Endothelial cell of umbilical vein (primary cell): ENCODE data around the gene SLC5A1. TPM values are rescaled to one million over a fixed set of nuclear protein-coding genes. Genes with fewer than 3 reads are reported as not detected.
A peak's percentile ranks its signal among the peaks of the same experiment; 100 is the strongest.

Experiments
- BruUV-seq: library from RNA; stranded (reverse); fragments of 400-500 nt; replicated peaks from 2 replicates; lab custom pipeline; 2021; lab: Mats Ljungman, UMichigan
- CTCF ChIA-PET: fragments of 300-600, 350-600 bp; sonication (Branson Sonifier 250); formaldehyde crosslinking; loops from one replicate; lab custom pipeline; 2021; ENCODE audit warnings: antibody characterized with exemption, inconsistent platforms; lab: Charles Lee
- POLR2A ChIA-PET: fragments of 300-600, 350-600 bp; sonication (Branson Sonifier 250); formaldehyde crosslinking; loops from one replicate; lab custom pipeline; 2021; ENCODE audit warnings: antibody characterized with exemption, inconsistent platforms; lab: Charles Lee
- DNase-seq: peaks from one replicate; pipeline ENCODE4 v3.0.0-alpha.2; 2011; ENCODE audit warnings: low read depth, low spot score
- FAIRE-seq: peaks from 2 replicates; lab custom pipeline; 2011; peaks lifted over from hg19 to GRCh38; lab: Jason Lieb, UNC
- H2AFZ ChIP-seq: 2 replicates; pipeline ENCODE4 v1.6.0; 2012; ENCODE audit warnings: low read depth, low read length, control low read depth, inconsistent platforms
- H3K27ac ChIP-seq: 2 replicates; pipeline ENCODE4 v1.5.1; 2011; ENCODE audit warnings: low read depth, mild to moderate bottlenecking, control low read depth, low read length, moderate library complexity; ENCODE audit not compliant: insufficient read depth
- H3K27me3 ChIP-seq, 2 experiments: 2 replicates each; pipeline versions ENCODE4 v1.6.0 to v1.6.1; 2011; ENCODE audit warnings: low read length in 2 of 2, mixed read lengths in 1 of 2; ENCODE audit not compliant: control insufficient read depth in 2 of 2, insufficient read depth in 2 of 2
- H3K36me3 ChIP-seq, 2 experiments: 2 replicates in 1 of 2; 3 replicates in 1 of 2; pipeline ENCODE4 v1.5.1; 2011; ENCODE audit warnings: low read length in 2 of 2, mild to moderate bottlenecking in 1 of 2, moderate library complexity in 1 of 2; ENCODE audit not compliant: control insufficient read depth in 2 of 2, insufficient read depth in 2 of 2; ENCODE audit errors: extremely low read depth in 1 of 2
- H3K4me1 ChIP-seq: 3 replicates; pipeline ENCODE4 v1.5.1; 2011; ENCODE audit warnings: mild to moderate bottlenecking, low read length; ENCODE audit not compliant: control insufficient read depth, insufficient read depth; ENCODE audit errors: extremely low read depth
- H3K4me2 ChIP-seq: 2 replicates; pipeline ENCODE4 v1.6.1; 2011; ENCODE audit warnings: low read length, control low read depth, mixed read lengths; ENCODE audit not compliant: insufficient read depth
- H3K4me3 ChIP-seq, 3 experiments: fragments of 200-600 bp in 1 of 3; sonication (generic), shearing (Covaris generic) in 1 of 3; replicated peaks in 1 of 3; 2 replicates each; pipeline ENCODE4 v1.5.1; 2011 to 2016; ENCODE audit warnings: control low read depth in 3 of 3, low read length in 3 of 3, mild to moderate bottlenecking in 2 of 3, inconsistent platforms in 1 of 3, low read depth in 1 of 3, moderate library complexity in 1 of 3; ENCODE audit not compliant: insufficient read depth in 1 of 3
- H3K79me2 ChIP-seq: 2 replicates; pipeline ENCODE4 v1.6.0; 2012; ENCODE audit warnings: low read length, inconsistent platforms; ENCODE audit not compliant: control insufficient read depth, insufficient read depth
- H3K9ac ChIP-seq: replicated peaks from 2 replicates; pipeline ENCODE3; 2011; ENCODE audit warnings: low read length, control low read depth; ENCODE audit not compliant: insufficient read depth; ENCODE audit errors: extremely low read depth
- H3K9me1 ChIP-seq: replicated peaks from 3 replicates; pipeline ENCODE4 v1.6.0; 2011; ENCODE audit warnings: mild to moderate bottlenecking, low read length; ENCODE audit not compliant: control insufficient read depth, insufficient read depth; ENCODE audit errors: extremely low read depth
- H3K9me3 ChIP-seq: replicated peaks from 2 replicates; pipeline ENCODE4 v1.5.1; 2012; ENCODE audit warnings: low read length, inconsistent platforms; ENCODE audit not compliant: control insufficient read depth, insufficient read depth
- H4K20me1 ChIP-seq: replicated peaks from 2 replicates; pipeline ENCODE3; 2011; ENCODE audit warnings: mild to moderate bottlenecking, low read length; ENCODE audit not compliant: control insufficient read depth, insufficient read depth; ENCODE audit errors: extremely low read depth
- FOS ChIP-seq: IDR thresholded peaks from 2 replicates; pipeline ENCODE4 v1.6.1; 2011; ENCODE audit warnings: mild to moderate bottlenecking, low read length, moderate library complexity, borderline replicate concordance; ENCODE audit not compliant: insufficient read depth
- GATA2 ChIP-seq: IDR thresholded peaks from 2 replicates; pipeline ENCODE4 v1.7.0; 2011; ENCODE audit warnings: low read depth, mild to moderate bottlenecking, moderate library complexity, mixed read lengths, low read length; ENCODE audit not compliant: insufficient read length, insufficient read depth
- MYC ChIP-seq: IDR thresholded peaks from one replicate; pipeline ENCODE4 v1.6.1; 2011; ENCODE audit warnings: mild to moderate bottlenecking, low read depth, low read length
- POLR2A ChIP-seq: IDR thresholded peaks from 2 replicates; pipeline ENCODE4 v1.6.1; 2012; ENCODE audit warnings: low read depth, mild to moderate bottlenecking, control low read depth, low read length
- dilution Hi-C: fragments of 300-500 bp; cut with MboI; formaldehyde crosslinking; loops from one replicate; pipeline ENCODE4 v1.15.0; 2019; ENCODE audit warnings: low sequenced_read_pairs; ENCODE audit not compliant: extremely low pct_ligation_motif_present
- intact Hi-C: fragments of 100-400 bp; cut with micrococcal nuclease; formaldehyde crosslinking; loops from one replicate; pipeline ENCODE4 v1.10.0; 2022
- polyA plus RNA-seq, 4 experiments: library from polyadenylated mRNA; depleted of rRNA in 3 of 4; stranded (reverse) in 3 of 4; unstranded in 1 of 4; fragments of >200 nt; gene quantifications; 2 replicates each; pipeline versions ENCODE4 v1.2.1 to v1.2.3, GENCODE V29; 2011 to 2012; ENCODE audit warnings: missing spikeins in 1 of 4
- total RNA-seq: library from RNA; stranded (reverse); gene quantifications from 2 replicates; pipeline ENCODE4 v1.2.3, GENCODE V29; 2021
- TF ChIP-seq, protein P1 (sequence below), 2 donors: IDR thresholded peaks; 1 replicate in 1 of 2; 2 replicates in 1 of 2; pipeline ENCODE4 v1.5.1; 2011; ENCODE audit warnings: low read length in 2 of 2, mild to moderate bottlenecking in 2 of 2, moderate library complexity in 2 of 2, control low read depth in 1 of 2, inconsistent platforms in 1 of 2, low read depth in 1 of 2; ENCODE audit not compliant: insufficient read depth in 1 of 2; ENCODE audit errors: extremely low read depth in 1 of 2

SLC5A1 gene
- total and polyA plus RNA-seq, 2 donors (not counting 3 experiments of a cell fraction or from before 2014, with no cell fraction given) = not detected

- DNase-seq = peak; percentile 5
- H3K4me1 ChIP-seq = no peaks in the 10 kb centered on the region
- CTCF ChIA-PET = interaction anchor here (0.7 to 4.6 kb wide), 6 partner anchors 28 to 414 kb away, joined by 3 to 36 read pairs (median 4); no protein-coding TSS in a partner anchor
These were observed 36.3 kb downstream of the SLC5A1 start for GRCh38 chr22:32079130-32080089.

GRCh38 chr22:32080904-32081303, 37.8 kb downstream of the SLC5A1 start:
- Histone ChIP-seq H3K4me1 (no peaks in the 10 kb centered on the region), H3K9me1 (no peaks in the 10 kb centered on the region), H3K79me2 (no peaks in the 10 kb centered on the region), H3K27me3 (peaks cover 0 to 5% of the 10 kb centered on the region in 2 experiments), H3K9me3 (no peaks in the 10 kb centered on the region), H3K4me2 (no peak overlapping the region), H2AFZ (no peak overlapping the region), H3K36me3 (no peaks in the 10 kb centered on the region), H3K27ac (no peak overlapping the region), H3K4me3 (no peak overlapping the region), H4K20me1 (no peaks in the 10 kb centered on the region), H3K9ac (no peak overlapping the region)
- dilution Hi-C loops (no loop called here), intact Hi-C loops (loop anchor here (1.0 kb wide), 2 partner anchors 104 to 416 kb away; no protein-coding TSS in a partner anchor)
- FAIRE-seq (peak; percentile 59), DNase-seq (peak; percentile 11)
- BruUV-seq = no TSS peak
- TF ChIP-seq GATA2 = no peak
- TF ChIP-seq, protein P1, sequence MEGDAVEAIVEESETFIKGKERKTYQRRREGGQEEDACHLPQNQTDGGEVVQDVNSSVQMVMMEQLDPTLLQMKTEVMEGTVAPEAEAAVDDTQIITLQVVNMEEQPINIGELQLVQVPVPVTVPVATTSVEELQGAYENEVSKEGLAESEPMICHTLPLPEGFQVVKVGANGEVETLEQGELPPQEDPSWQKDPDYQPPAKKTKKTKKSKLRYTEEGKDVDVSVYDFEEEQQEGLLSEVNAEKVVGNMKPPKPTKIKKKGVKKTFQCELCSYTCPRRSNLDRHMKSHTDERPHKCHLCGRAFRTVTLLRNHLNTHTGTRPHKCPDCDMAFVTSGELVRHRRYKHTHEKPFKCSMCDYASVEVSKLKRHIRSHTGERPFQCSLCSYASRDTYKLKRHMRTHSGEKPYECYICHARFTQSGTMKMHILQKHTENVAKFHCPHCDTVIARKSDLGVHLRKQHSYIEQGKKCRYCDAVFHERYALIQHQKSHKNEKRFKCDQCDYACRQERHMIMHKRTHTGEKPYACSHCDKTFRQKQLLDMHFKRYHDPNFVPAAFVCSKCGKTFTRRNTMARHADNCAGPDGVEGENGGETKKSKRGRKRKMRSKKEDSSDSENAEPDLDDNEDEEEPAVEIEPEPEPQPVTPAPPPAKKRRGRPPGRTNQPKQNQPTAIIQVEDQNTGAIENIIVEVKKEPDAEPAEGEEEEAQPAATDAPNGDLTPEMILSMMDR (IDR thresholded peaks at IDR 0.05; ENCODE audit: extremely low read depth in 1 of 2, insufficient read depth in 1 of 2, low read depth in 1 of 2, low read length in 2 of 2) = peak; percentile 36 to 46
- no peak for TF ChIP-seq POLR2A
- ChIA-PET POLR2A (interaction anchor here (0.5 kb wide), 1 partner anchor 1773 kb away, joined by 3 read pairs; no protein-coding TSS in a partner anchor), CTCF (interaction anchor here (0.8 to 4.6 kb wide), 6 partner anchors 103 to 415 kb away, joined by 3 to 36 read pairs (median 8); no protein-coding TSS in a partner anchor)

More at GRCh38 chr22:32079130-32080089, 36.3 kb downstream of the SLC5A1 start:
- Histone ChIP-seq H3K4me2 (no peak overlapping the region), H2AFZ (no peak overlapping the region), H3K36me3 (no peaks in the 10 kb centered on the region), H3K79me2 (no peaks in the 10 kb centered on the region), H3K9me3 (no peaks in the 10 kb centered on the region), H3K27me3 (peaks cover 0 to 7% of the 10 kb centered on the region in 2 experiments), H4K20me1 (no peaks in the 10 kb centered on the region), H3K9me1 (no peaks in the 10 kb centered on the region), H3K27ac (no peak overlapping the region), H3K9ac (no peak overlapping the region), H3K4me3 (no peak overlapping the region)
- TF ChIP-seq MYC = no peak
- TF ChIP-seq FOS = peak; percentile 35
- POLR2A ChIA-PET = no interaction called here
- peak; percentile 72 for FAIRE-seq
- dilution Hi-C loops = no loop called here
- BruUV-seq = no TSS peak
- intact Hi-C loops = no loop called here
